HEK293T (cell line): ENCODE results near the gene MCFD2.

Experiments used
- NFRKB ChIP-seq: fragments of 450-650 bp; IDR thresholded peaks from 2 replicates; pipeline ENCODE4 v1.6.1; 2016; ENCODE audit warnings: mild to moderate bottlenecking, moderate library complexity
- TARDBP ChIP-seq: fragments of 450-650 bp; IDR thresholded peaks from 2 replicates; pipeline ENCODE4 v1.6.1; 2016

DNA sequence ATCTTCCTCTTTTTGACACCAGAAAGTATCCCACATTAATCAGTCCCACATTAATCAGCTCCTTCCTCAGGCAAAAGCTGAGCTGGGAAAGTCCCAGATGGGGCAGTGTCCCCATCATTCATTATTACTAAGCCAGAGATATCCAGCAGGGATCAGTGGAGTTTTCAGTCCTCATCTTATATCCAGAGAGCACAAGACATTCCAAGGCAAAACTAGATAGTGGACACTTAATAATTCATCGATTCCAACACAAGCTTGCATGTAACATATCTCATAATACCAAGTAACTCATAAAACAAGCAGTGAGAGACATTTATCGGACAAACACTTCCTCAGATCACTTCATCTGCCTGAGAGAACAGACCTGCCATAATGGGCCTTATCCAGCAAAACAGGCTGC, 53.1 kb downstream of the MCFD2 start:
- TF ChIP-seq TARDBP (no peak), NFRKB (no peak)
